Stimulated activated CD4-positive, alpha-beta T cell treated with anti-CD3 and anti-CD28 coated beads, Interleukin-1b, Interleukin-23, amount 100 ng/mL, for 48 hours (primary cell): ENCODE data around the gene ZNF594.
"Not testable (repeated sequence)": the region's sequence is repeated elsewhere in the genome, so short reads cannot be mapped to it uniquely, and the experiment has no call there.

Experiments
- DNase-seq: peaks from one replicate; pipeline ENCODE4 v3.0.0-alpha.2; 2020

ZNF594 gene

DNA sequence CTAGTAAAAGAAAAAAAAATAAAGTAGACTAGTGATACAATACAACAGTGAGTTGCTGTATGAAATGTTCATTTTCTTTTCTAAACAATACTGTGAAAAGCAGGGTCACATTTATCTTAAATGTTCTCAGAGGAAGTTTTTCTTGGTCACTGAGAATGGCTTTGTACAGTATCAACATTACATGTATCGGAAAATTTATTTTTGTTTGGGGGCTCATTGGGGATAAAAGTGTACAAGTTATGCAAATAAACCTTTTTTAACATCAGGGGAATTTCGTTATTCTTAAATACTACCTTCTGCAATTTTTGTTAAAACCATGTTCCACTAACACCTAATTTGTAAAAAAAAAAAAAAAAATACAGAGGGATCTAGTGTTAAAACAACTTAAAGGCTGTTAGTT lies 8.7 kb upstream of the ZNF594 start:
- DNase-seq = no peak

GRCh38 chr17:5198472-5198871 lies 6.8 kb upstream of the ZNF594 start:
- no peak for DNase-seq

DNA sequence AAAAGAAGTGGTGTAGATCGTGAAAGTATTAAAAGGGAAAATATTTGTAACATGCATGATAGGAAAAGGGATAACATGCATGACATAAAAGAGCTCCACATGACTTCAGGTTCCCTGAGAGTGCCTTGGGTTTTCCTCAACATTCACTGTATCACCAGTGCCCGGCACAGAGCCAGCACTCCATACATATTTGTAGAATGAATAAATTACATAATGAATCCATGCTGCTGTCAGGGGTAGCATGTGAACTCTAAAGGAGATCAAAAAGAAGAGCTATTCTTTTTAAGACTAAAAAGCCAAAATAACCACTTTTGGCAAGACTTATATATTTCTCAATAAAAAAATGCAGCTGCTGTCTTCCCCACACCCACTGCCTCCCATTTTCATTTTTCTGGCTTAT lies 2.7 kb upstream of the ZNF594 start:
- no peak for DNase-seq

DNA sequence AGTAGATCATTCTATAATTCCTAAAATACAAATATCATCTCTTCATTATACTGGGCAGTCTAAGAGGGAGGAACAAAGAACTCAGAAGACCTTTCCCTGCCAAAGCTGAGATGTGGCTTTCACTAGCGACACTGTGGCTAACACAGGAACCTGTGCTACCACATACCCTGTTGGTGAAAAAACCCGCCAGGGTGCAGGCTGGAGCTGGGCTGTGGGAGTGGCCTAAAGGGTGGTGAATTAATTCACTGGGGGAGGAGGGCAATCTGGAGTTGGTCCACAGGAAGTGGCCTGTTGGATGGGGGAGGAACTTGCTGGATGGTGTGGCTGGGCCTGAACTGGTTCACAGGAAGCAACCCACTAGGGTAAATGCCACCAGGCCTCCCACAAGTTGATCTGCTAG lies 7.4 kb downstream of the ZNF594 start:
- no peak for DNase-seq

- no peak for DNase-seq
Observed at GRCh38 chr17:5183410-5183793, 8.3 kb downstream of the ZNF594 start.

DNA sequence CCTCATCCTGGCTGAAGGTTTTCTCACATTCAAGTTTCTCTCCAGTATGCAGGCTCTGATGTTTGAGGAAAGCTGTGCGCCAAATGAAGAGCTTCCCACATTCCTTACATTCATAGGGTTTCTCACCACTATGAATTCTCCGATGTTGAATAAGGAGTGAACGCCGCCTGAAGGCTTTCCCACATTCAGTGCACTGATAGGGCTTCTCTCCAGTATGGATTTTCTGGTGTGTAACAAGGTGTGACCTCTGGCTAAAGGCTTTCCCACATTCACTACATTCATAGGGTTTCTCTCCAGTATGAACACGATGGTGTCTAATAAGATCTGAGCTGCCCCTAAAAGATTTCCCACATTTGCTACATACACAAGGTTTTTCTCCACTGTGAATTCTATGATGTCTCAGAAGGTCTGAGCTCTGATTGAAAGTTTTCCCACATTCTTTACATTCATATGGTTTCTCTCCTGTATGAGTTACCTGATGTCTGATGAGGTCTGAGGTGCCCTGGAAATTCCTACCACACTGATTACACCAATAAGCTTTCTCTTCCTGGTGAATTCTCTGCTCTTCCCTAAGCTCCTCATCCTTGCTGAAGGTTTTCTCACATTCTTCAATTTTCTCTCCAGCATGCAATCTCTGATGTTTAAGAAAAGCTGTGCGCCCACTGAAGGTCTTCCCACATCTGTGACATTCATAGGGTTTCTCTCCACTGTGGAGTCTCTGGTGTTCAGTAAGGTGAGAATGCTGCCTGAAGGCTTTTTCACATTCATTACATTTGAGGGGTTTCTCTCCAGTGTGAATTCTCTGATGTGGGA lies 8.9 kb downstream of the ZNF594 start:
- no peak for DNase-seq

- DNase-seq = no peak
Observed at GRCh38 chr17:5181509-5182305, 10.0 kb downstream of the ZNF594 start.

- no peak for DNase-seq
Observed at GRCh38 chr17:5179003-5179402, 12.7 kb downstream of the ZNF594 start.

- DNase-seq = not testable (repeated sequence)
Observed at GRCh38 chr17:5175027-5175426, 16.6 kb downstream of the ZNF594 start.

- not testable (repeated sequence) for DNase-seq
Observed at GRCh38 chr17:5165791-5166564, 25.7 kb downstream of the ZNF594 start.

- DNase-seq = no peak
Observed at GRCh38 chr17:5164436-5164835, 27.2 kb downstream of the ZNF594 start.

GRCh38 chr17:5161793-5162192 lies 29.9 kb downstream of the ZNF594 start:
- not testable (repeated sequence) for DNase-seq

DNA sequence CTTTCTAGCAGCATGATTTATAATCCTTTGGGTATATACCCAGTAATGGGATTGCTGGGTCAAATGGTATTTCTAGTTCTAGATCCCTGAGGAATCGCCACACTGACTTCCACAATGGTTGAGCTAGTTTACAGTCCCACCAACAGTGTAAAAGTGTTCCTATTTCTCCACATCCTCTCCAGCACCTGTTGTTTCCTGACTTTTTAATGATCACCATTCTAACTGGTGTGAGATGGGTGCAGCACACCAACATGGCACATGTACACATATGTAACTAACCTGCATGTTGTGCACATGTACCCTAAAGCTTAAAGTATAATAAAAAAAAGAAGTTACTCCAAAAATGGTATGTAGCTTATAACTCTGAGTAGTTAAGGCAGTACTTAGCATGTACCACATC lies 31.0 kb downstream of the ZNF594 start:
- DNase-seq = not testable (repeated sequence)

- DNase-seq = not testable (repeated sequence)
Observed at GRCh38 chr17:5146122-5146521, 45.5 kb downstream of the ZNF594 start.

DNA sequence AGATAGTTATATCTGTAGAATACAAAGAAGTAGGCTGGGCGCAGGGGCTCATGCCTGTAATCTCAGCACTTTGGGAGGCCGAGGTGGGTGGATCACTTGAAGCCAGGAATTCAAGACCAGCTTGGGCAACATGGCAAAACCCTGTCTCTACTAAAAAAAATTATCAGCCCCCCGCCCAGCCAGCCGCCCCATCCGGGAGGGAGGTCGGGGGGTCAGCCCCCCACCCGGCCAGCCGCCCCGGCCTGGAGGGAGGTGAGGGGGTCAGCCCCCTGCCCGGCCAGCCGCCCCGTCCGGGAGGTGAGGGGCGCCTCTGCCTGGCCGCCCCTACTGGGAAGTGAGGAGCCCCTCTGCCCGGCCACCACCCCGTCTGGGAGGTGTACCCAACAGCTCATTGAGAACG lies 48.8 kb downstream of the ZNF594 start:
- not testable (repeated sequence) for DNase-seq

GRCh38 chr17:5139458-5139732 lies 52.3 kb downstream of the ZNF594 start:
- DNase-seq = no peak

GRCh38 chr17:5138616-5139457 lies 52.8 kb downstream of the ZNF594 start:
- DNase-seq = no peak

DNA sequence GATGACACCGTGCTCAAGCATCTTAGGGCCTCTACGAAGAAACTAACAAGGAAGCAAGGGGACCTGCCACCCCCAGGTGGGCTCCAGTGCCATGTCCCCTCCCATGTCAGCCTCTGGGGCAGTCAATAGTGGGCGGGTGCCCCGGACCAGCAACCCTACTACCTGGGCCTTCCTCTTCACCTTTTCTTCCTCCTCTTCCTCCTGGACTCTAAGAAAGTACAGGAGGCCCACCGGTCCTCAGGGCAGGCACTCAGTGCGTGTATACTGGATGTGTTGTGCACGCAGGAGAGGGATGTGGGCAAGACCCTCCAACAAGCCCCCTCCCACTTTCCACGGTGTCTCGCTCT lies 53.5 kb downstream of the ZNF594 start:
- DNase-seq = not testable (repeated sequence)

GRCh38 chr17:5137511-5138197 lies 54.0 kb downstream of the ZNF594 start:
- not testable (repeated sequence) for DNase-seq

- DNase-seq = not testable (repeated sequence)
Observed at GRCh38 chr17:5136580-5137412, 54.9 kb downstream of the ZNF594 start.
